NB4 (cell line): ENCODE measurements around the gene IKZF3.

Source experiments
- CTCF ChIP-seq: IDR thresholded peaks from one replicate; pipeline ENCODE4 v1.5.1; 2012; ENCODE audit warnings: low read depth, low read length
- MYC ChIP-seq: IDR thresholded peaks from 2 replicates; pipeline ENCODE4 v1.6.1; 2011; ENCODE audit warnings: low read depth, low read length
- POLR2A ChIP-seq: IDR thresholded peaks from 2 replicates; pipeline ENCODE4 v1.6.1; 2011; ENCODE audit warnings: mild to moderate bottlenecking; ENCODE audit not compliant: insufficient read length; ENCODE audit errors: extremely low read depth
- TF ChIP-seq, protein P1 (sequence below): IDR thresholded peaks from 2 replicates; pipeline ENCODE4 v1.6.1; 2011; ENCODE audit warnings: low read depth, low read length

DNA sequence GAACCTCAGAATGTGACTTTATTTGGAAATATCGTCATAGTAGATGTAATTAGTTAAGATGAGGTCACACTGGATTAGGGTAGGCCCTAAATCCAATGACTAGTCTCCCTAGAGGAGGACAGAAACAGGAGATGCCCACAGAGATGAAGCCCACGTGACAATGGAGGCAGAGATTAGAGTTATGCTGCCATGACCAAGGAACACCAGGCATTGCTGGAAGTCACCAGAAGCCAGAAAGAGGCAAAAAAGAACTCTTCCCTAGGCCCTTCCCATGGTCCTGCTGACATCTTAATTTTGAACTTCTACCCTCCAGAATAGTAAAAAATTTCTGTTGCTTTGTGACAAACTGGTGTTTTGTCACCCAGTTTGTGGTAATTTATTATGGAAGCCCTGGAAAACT lies 49.6 kb downstream of the IKZF3 start:
- TF ChIP-seq CTCF: no peak
- TF ChIP-seq POLR2A: no peak
- TF ChIP-seq, protein P1, sequence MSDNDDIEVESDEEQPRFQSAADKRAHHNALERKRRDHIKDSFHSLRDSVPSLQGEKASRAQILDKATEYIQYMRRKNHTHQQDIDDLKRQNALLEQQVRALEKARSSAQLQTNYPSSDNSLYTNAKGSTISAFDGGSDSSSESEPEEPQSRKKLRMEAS: no peak
- no peak for TF ChIP-seq MYC
